OCI-LY7 (cell line): ENCODE measurements around the gene PHACTR3. TPM values are rescaled to one million over a fixed set of nuclear protein-coding genes. Genes with fewer than 3 reads are reported as not detected.

Source experiments
- BruUV-seq: library from RNA; stranded (reverse); fragments of 400-500 nt; replicated peaks from 2 replicates; lab custom pipeline; 2021; lab: Mats Ljungman, UMichigan
- CTCF ChIA-PET: fragments of 300-600 bp; sonication (Branson Sonifier 250); formaldehyde crosslinking; loops from one replicate; lab custom pipeline; 2022; ENCODE audit warnings: antibody characterized with exemption; ENCODE audit not compliant: unreplicated experiment; lab: Charles Lee
- POLR2A ChIA-PET: fragments of 300-600 bp; sonication (Branson Sonifier 250); formaldehyde crosslinking; loops from one replicate; lab custom pipeline; 2022; ENCODE audit warnings: antibody characterized with exemption; lab: Charles Lee
- DNase-seq: peaks from one replicate; pipeline ENCODE4 v3.0.0-alpha.2; 2015; ENCODE audit warnings: low spot score
- H2AFZ ChIP-seq: fragments of 200-600 bp; sonication (generic), shearing (Covaris generic); 2 replicates; pipeline ENCODE4 v1.6.1; 2014; ENCODE audit warnings: mild to moderate bottlenecking, antibody characterized with exemption, low read length, moderate library complexity
- H3K27ac ChIP-seq: fragments of 200-600 bp; sonication (generic); 2 replicates; pipeline ENCODE4 v1.5.1; 2014; ENCODE audit warnings: mixed run types, low read depth, mild to moderate bottlenecking, moderate library complexity, low read length, inconsistent platforms; ENCODE audit not compliant: poor library complexity, severe bottlenecking
- H3K36me3 ChIP-seq: fragments of 200-600 bp; sonication (generic); 2 replicates; pipeline ENCODE4 v1.6.1; 2014; ENCODE audit warnings: mild to moderate bottlenecking, antibody characterized with exemption, low read length, moderate library complexity, mixed read lengths; ENCODE audit not compliant: insufficient read depth
- H3K4me1 ChIP-seq: fragments of 200-600 bp; sonication (generic); 2 replicates; pipeline ENCODE4 v1.5.1; 2014; ENCODE audit warnings: mild to moderate bottlenecking, low read length; ENCODE audit not compliant: insufficient read depth, poor library complexity, severe bottlenecking
- H3K4me2 ChIP-seq: fragments of 200-600 bp; sonication (generic); 2 replicates; pipeline ENCODE4 v1.6.1; 2014; ENCODE audit warnings: mild to moderate bottlenecking, low read length
- H3K4me3 ChIP-seq: fragments of 200-600 bp; sonication (generic); 2 replicates; pipeline ENCODE4 v1.5.1; 2014; ENCODE audit warnings: mild to moderate bottlenecking, low read depth, low read length; ENCODE audit not compliant: poor library complexity, severe bottlenecking
- H3K79me2 ChIP-seq: fragments of 200-600 bp; sonication (generic); 2 replicates; pipeline ENCODE4 v1.6.1; 2016; ENCODE audit warnings: low read depth, mild to moderate bottlenecking, low read length, moderate library complexity, mixed read lengths; ENCODE audit not compliant: insufficient read depth
- H3K9me2 ChIP-seq: fragments of 200-600 bp; sonication (generic); 2 replicates; pipeline ENCODE4 v1.6.1; 2016; ENCODE audit warnings: mild to moderate bottlenecking, low read length, mixed read lengths; ENCODE audit not compliant: insufficient read depth
- H3K9me3 ChIP-seq: fragments of 200-600 bp; sonication (generic); 2 replicates; pipeline ENCODE4 v1.6.1; 2014; ENCODE audit warnings: mild to moderate bottlenecking, mixed run types, low read length, mixed read lengths
- H4K20me1 ChIP-seq: fragments of 200-600 bp; sonication (generic); 2 replicates; pipeline ENCODE4 v1.6.1; 2014; ENCODE audit warnings: mild to moderate bottlenecking, antibody characterized with exemption, low read length, moderate library complexity, mixed read lengths; ENCODE audit not compliant: insufficient read depth
- CTCF ChIP-seq: fragments of 200-600 bp; sonication (generic); conservative IDR thresholded peaks from 2 replicates; pipeline ENCODE4 v1.5.1; 2014; ENCODE audit warnings: mild to moderate bottlenecking, antibody characterized with exemption, low read length, moderate library complexity, mixed read lengths
- EZH2phosphoT487 ChIP-seq: fragments of 200-600 bp; sonication (generic); IDR thresholded peaks from 2 replicates; pipeline ENCODE4 v1.6.1; 2018; ENCODE audit warnings: low read depth, borderline replicate concordance, mild to moderate bottlenecking, mixed run types, antibody characterized with exemption, low read length, moderate library complexity, mixed read lengths
- intact Hi-C: fragments of 100-400 bp; cut with micrococcal nuclease; formaldehyde crosslinking; loops from one replicate; pipeline ENCODE4 v1.10.0; 2022; ENCODE audit not compliant: unreplicated experiment
- total RNA-seq, 2 experiments: library from RNA; depleted of rRNA in 1 of 2; stranded (reverse); fragments of >200 nt in 1 of 2; shearing (Covaris generic) in 1 of 2; gene quantifications; 2 replicates each; pipeline ENCODE4 v1.2.3, GENCODE V29; 2014 to 2022

The PHACTR3 gene
- total RNA-seq, 2 experiments from 2014 or later, result 0.32 TPM; not detected in 1

- ChIA-PET POLR2A (no interaction called here), CTCF (no interaction called here)
- H3K36me3 ChIP-seq, result no peaks in the 10 kb centered on the region
- H3K79me2 ChIP-seq, result no peaks in the 10 kb centered on the region
- H3K4me3 ChIP-seq, result no peak overlapping the region
- BruUV-seq, result no TSS peak
- intact Hi-C loops, result no loop called here
- DNase-seq, result no peak
- TF ChIP-seq CTCF (no peak), EZH2phosphoT487 (no peak)
- no peak overlapping the region for H2AFZ ChIP-seq
- no peaks in the 10 kb centered on the region for H3K9me3 ChIP-seq
- H3K4me1 ChIP-seq, result no peaks in the 10 kb centered on the region
- no peaks in the 10 kb centered on the region for H4K20me1 ChIP-seq
- no peak overlapping the region for H3K4me2 ChIP-seq
- no peaks in the 10 kb centered on the region for H3K9me2 ChIP-seq
- H3K27ac ChIP-seq, result no peak overlapping the region
Measured at GRCh38 chr20:59608871-59609270, 4.5 kb downstream of the PHACTR3 start.

- POLR2A ChIA-PET, result no interaction called here
- DNase-seq, result no peak
- Histone ChIP-seq H3K4me2 (no peak overlapping the region), H3K79me2 (no peaks in the 10 kb centered on the region), H4K20me1 (no peaks in the 10 kb centered on the region), H3K9me3 (no peaks in the 10 kb centered on the region), H3K27ac (no peak overlapping the region), H3K4me1 (no peaks in the 10 kb centered on the region), H2AFZ (no peak overlapping the region), H3K4me3 (no peak overlapping the region), H3K36me3 (no peaks in the 10 kb centered on the region), H3K9me2 (no peaks in the 10 kb centered on the region)
- intact Hi-C loops, result no loop called here
- no peak for TF ChIP-seq CTCF
- no peak for TF ChIP-seq EZH2phosphoT487
- CTCF ChIA-PET, result interaction anchor here (1.0 kb wide), 1 partner anchor 51 kb away, joined by 3 read pairs; no protein-coding TSS in a partner anchor
- no TSS peak for BruUV-seq
Measured at GRCh38 chr20:59611286-59611685, 6.9 kb downstream of the PHACTR3 start.

- no peak for DNase-seq
- no TSS peak for BruUV-seq
- Histone ChIP-seq H3K79me2 (no peaks in the 10 kb centered on the region), H3K27ac (no peak overlapping the region), H2AFZ (no peak overlapping the region), H3K4me2 (no peak overlapping the region), H3K9me3 (no peaks in the 10 kb centered on the region), H3K4me1 (no peaks in the 10 kb centered on the region), H3K36me3 (no peaks in the 10 kb centered on the region), H4K20me1 (no peaks in the 10 kb centered on the region), H3K9me2 (no peaks in the 10 kb centered on the region), H3K4me3 (no peak overlapping the region)
- TF ChIP-seq EZH2phosphoT487 (no peak), CTCF (no peak)
- POLR2A ChIA-PET, result no interaction called here
- CTCF ChIA-PET, result no interaction called here
- intact Hi-C loops, result no loop called here
Measured at GRCh38 chr20:59613861-59614260, 9.5 kb downstream of the PHACTR3 start.
